ENCODE data around the gene TMEM131L.

The TMEM131L gene

DNA sequence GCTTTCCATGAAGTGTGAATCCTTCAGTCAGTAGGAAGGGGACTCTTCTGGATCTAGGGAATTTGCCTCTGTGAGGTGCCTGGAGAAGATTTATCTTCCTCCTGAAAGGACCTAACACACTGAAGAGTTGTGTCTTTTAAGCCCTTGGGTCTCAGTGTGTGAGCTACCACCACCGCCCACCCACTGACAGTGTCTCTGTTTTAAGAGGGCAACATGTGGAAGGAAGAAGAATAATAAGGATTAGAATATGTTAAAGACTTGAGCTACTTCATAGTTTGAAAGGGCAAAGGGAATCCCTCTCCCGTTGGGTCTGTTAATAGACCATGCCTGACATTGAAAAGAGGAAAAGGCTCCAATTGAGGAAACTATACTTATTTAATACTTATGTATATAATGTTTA is 153.7 kb downstream of the TMEM131L start:
- Histone ChIP-seq H3K27me3 (no peaks in the 10 kb centered on the region), H3K27ac (peak overlapping the region; percentile 60), H3K4me3 (ENCODE audit: low read depth in 1 of 2, low read length in 1 of 2) (no peak overlapping the region), H3K4me1 (ENCODE audit: control insufficient read depth in 1 of 2, insufficient read depth in 1 of 2, low read depth in 1 of 2, low read length in 1 of 2) (peaks cover 0 to 4% of the 10 kb centered on the region in 2 experiments), H3K9me3 (no peaks in the 10 kb centered on the region), H3K36me3 (peaks cover 92% of the 10 kb centered on the region)
- no peak for TF ChIP-seq CTCF (IDR thresholded peaks at IDR 0.05)

DNA sequence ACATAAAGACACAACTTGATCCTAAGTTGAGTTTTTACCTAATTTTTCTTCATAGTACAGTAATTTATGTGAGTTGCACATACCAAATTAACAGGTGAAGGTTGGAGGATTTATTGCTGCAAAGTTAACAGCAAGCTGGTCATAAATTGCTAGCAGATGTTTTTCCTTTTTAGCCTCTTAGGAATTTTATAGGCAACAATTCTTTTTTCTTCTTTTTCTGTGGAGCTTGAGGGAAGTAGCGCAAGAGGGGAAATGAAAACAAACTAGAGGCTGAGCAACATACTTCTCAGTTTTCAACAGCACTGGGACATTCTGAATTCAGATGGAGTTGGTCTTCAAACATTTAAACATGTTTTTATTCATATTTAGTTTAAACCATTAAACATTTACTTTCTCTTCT is 154.2 kb downstream of the TMEM131L start:
- Histone ChIP-seq H3K4me1 (ENCODE audit: control insufficient read depth in 1 of 2, insufficient read depth in 1 of 2, low read depth in 1 of 2, low read length in 1 of 2) (peaks cover 0 to 4% of the 10 kb centered on the region in 2 experiments), H3K9me3 (no peaks in the 10 kb centered on the region), H3K27me3 (no peaks in the 10 kb centered on the region), H3K4me3 (ENCODE audit: low read depth in 1 of 2, low read length in 1 of 2) (no peak overlapping the region), H3K36me3 (peaks cover 92% of the 10 kb centered on the region), H3K27ac (peak overlapping the region; percentile 60)
- TF ChIP-seq CTCF (IDR thresholded peaks at IDR 0.05): no peak

GRCh38 chr4:153622093-153622492 is 155.9 kb downstream of the TMEM131L start:
- H3K27ac ChIP-seq: no peak overlapping the region
- no peak for TF ChIP-seq CTCF (IDR thresholded peaks at IDR 0.05)
- H3K36me3 ChIP-seq: peaks cover 92% of the 10 kb centered on the region
- no peaks in the 10 kb centered on the region for H3K9me3 ChIP-seq
- no peak overlapping the region for H3K4me3 ChIP-seq (ENCODE audit: low read depth in 1 of 2, low read length in 1 of 2)
- no peaks in the 10 kb centered on the region for H3K27me3 ChIP-seq
- peaks cover 0 to 4% of the 10 kb centered on the region in 2 experiments for H3K4me1 ChIP-seq (ENCODE audit: control insufficient read depth in 1 of 2, insufficient read depth in 1 of 2, low read depth in 1 of 2, low read length in 1 of 2)

DNA sequence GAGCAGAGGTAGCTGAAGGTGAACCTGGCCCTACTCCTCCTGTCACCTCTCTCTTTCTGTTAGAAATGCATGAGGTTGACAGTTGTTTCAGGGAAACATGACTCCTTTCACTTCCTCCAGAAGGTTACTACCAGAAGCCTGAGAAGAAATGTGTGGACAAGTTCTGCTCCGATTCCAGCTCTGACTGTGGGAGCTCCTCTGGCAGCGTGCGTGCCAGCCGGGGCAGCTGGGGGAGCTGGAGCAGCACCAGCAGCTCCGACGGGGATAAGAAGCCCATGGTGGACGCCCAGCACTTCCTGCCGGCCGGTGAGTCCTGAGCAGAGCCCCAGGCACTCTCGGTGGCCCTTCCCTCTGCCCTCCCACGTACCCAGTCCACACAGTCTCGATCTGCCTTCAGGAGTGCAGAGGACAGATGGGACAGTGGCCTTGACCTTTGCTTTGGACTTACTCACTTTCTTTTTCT is 156.6 kb downstream of the TMEM131L start:
- Histone ChIP-seq H3K27me3 (no peaks in the 10 kb centered on the region), H3K36me3 (peaks cover 92% of the 10 kb centered on the region), H3K4me1 (ENCODE audit: control insufficient read depth in 1 of 2, insufficient read depth in 1 of 2, low read depth in 1 of 2, low read length in 1 of 2) (peaks cover 0 to 4% of the 10 kb centered on the region in 2 experiments), H3K4me3 (ENCODE audit: low read depth in 1 of 2, low read length in 1 of 2) (no peak overlapping the region), H3K27ac (peak overlapping the region; percentile 43), H3K9me3 (no peaks in the 10 kb centered on the region)
- TF ChIP-seq CTCF (IDR thresholded peaks at IDR 0.05): no peak

DNA sequence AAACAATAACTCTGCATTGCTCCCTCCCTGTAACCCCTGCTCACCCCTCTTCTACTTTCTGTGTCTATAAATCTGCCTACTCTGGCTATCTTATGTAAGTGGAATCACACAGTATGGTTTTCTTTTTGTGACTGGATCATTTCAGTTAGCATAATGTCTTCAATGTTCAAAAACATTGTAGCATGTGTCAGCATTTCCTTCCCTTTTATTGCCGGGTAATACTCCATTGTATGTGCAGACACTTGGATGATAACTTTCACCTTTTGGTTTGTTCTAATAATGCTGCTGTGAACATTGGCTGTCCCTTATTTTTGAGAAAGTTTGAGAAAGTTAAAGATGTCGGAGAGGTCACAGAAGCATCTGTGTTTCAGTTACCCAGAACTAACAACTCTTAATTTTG is 157.3 kb downstream of the TMEM131L start:
- Histone ChIP-seq H3K27me3 (no peaks in the 10 kb centered on the region), H3K9me3 (no peaks in the 10 kb centered on the region), H3K27ac (peak overlapping the region; percentile 43), H3K4me3 (ENCODE audit: low read depth in 1 of 2, low read length in 1 of 2) (no peak overlapping the region), H3K36me3 (peaks cover 92% of the 10 kb centered on the region), H3K4me1 (ENCODE audit: control insufficient read depth in 1 of 2, insufficient read depth in 1 of 2, low read depth in 1 of 2, low read length in 1 of 2) (peaks cover 0 to 4% of the 10 kb centered on the region in 2 experiments)
- TF ChIP-seq CTCF (IDR thresholded peaks at IDR 0.05): no peak
